HL-60 (cell line): Measurements from ENCODE around the gene GNPTAB.

Experiments used
- GABPA ChIP-seq: IDR thresholded peaks from 2 replicates; pipeline ENCODE4 v1.6.1; 2012; ENCODE audit warnings: low read depth
- POLR2AphosphoS5 ChIP-seq: IDR thresholded peaks from 2 replicates; pipeline ENCODE4 v1.6.1; 2012; ENCODE audit warnings: low read depth
- SPI1 ChIP-seq: IDR thresholded peaks from 2 replicates; pipeline ENCODE4 v1.6.1; 2012; ENCODE audit warnings: low read depth, mild to moderate bottlenecking, borderline replicate concordance
- TF ChIP-seq, protein P1 (sequence below): IDR thresholded peaks from one replicate; pipeline ENCODE4 v1.5.1; 2011; ENCODE audit warnings: low read length, control low read depth, inconsistent platforms; ENCODE audit not compliant: insufficient read depth
- TF ChIP-seq, protein P2 (sequence below): IDR thresholded peaks from 2 replicates; pipeline ENCODE4 v1.6.1; 2012; ENCODE audit warnings: low read depth; ENCODE audit not compliant: insufficient replicate concordance

DNA sequence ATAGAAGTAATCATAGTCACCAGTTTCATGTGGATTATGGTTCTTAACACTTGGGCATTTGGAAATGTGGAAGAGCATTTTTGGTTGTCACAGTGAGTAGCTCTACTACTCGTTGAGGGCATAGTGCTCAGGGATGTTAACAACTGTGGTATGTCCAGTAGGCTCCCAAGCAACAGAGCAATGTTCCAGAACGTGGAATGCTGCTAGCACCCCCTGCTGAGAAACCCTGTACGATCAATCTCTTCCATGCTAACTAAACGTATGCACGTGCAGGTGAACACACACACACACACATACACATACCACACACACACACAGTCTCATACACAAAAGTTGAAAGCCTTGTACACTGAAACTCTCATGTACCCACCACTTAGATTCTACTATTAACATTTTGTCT lies 16.6 kb upstream of the GNPTAB start:
- TF ChIP-seq, protein P1, sequence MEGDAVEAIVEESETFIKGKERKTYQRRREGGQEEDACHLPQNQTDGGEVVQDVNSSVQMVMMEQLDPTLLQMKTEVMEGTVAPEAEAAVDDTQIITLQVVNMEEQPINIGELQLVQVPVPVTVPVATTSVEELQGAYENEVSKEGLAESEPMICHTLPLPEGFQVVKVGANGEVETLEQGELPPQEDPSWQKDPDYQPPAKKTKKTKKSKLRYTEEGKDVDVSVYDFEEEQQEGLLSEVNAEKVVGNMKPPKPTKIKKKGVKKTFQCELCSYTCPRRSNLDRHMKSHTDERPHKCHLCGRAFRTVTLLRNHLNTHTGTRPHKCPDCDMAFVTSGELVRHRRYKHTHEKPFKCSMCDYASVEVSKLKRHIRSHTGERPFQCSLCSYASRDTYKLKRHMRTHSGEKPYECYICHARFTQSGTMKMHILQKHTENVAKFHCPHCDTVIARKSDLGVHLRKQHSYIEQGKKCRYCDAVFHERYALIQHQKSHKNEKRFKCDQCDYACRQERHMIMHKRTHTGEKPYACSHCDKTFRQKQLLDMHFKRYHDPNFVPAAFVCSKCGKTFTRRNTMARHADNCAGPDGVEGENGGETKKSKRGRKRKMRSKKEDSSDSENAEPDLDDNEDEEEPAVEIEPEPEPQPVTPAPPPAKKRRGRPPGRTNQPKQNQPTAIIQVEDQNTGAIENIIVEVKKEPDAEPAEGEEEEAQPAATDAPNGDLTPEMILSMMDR, result no peak
- TF ChIP-seq POLR2AphosphoS5, result no peak
- no peak for TF ChIP-seq GABPA
- no peak for TF ChIP-seq SPI1
- TF ChIP-seq, protein P2, sequence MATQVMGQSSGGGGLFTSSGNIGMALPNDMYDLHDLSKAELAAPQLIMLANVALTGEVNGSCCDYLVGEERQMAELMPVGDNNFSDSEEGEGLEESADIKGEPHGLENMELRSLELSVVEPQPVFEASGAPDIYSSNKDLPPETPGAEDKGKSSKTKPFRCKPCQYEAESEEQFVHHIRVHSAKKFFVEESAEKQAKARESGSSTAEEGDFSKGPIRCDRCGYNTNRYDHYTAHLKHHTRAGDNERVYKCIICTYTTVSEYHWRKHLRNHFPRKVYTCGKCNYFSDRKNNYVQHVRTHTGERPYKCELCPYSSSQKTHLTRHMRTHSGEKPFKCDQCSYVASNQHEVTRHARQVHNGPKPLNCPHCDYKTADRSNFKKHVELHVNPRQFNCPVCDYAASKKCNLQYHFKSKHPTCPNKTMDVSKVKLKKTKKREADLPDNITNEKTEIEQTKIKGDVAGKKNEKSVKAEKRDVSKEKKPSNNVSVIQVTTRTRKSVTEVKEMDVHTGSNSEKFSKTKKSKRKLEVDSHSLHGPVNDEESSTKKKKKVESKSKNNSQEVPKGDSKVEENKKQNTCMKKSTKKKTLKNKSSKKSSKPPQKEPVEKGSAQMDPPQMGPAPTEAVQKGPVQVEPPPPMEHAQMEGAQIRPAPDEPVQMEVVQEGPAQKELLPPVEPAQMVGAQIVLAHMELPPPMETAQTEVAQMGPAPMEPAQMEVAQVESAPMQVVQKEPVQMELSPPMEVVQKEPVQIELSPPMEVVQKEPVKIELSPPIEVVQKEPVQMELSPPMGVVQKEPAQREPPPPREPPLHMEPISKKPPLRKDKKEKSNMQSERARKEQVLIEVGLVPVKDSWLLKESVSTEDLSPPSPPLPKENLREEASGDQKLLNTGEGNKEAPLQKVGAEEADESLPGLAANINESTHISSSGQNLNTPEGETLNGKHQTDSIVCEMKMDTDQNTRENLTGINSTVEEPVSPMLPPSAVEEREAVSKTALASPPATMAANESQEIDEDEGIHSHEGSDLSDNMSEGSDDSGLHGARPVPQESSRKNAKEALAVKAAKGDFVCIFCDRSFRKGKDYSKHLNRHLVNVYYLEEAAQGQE, result no peak
